HepG2 (cell line): ENCODE measurements around the gene ESYT1. TPM values are rescaled to one million over a fixed set of nuclear protein-coding genes. Genes with fewer than 3 reads are reported as not detected.
A peak's percentile ranks its signal among the peaks of the same experiment; 100 is the strongest.

ENCODE experiments used
- CEBPB ChIP-seq: IDR thresholded peaks from 2 replicates; pipeline ENCODE4 v1.6.1; 2011; ENCODE audit warnings: low read depth, low read length, improper control_type of control experiment, borderline replicate concordance
- GABPB1 ChIP-seq: IDR thresholded peaks from 2 replicates; pipeline ENCODE4 v1.6.1; 2016; ENCODE audit warnings: mild to moderate bottlenecking, missing genetic modification reagents, moderate library complexity, missing compliant biosample characterization
- HMGXB4 ChIP-seq, 2 experiments: sonication (generic) in 1 of 2; formaldehyde crosslinking in 1 of 2; IDR thresholded peaks; 2 replicates each; pipeline versions ENCODE4 v1.4.0 to v1.6.1; 2018 to 2020; ENCODE audit warnings: missing genetic modification reagents in 2 of 2, borderline replicate concordance in 1 of 2, low read depth in 1 of 2, mild to moderate bottlenecking in 1 of 2, missing biosample characterization in 1 of 2
- HNF1A ChIP-seq, 2 experiments: sonication (generic) in 1 of 2; formaldehyde crosslinking in 1 of 2; IDR thresholded peaks; 2 replicates each; pipeline versions ENCODE4 v1.4.0 to v1.6.1; 2016 to 2020; ENCODE audit warnings: borderline replicate concordance in 1 of 2, low read depth in 1 of 2, mild to moderate bottlenecking in 1 of 2, missing genetic modification reagents in 1 of 2
- HNRNPLL ChIP-seq: fragments of 200-400 bp; formaldehyde crosslinking; IDR thresholded peaks from 2 replicates; pipeline ENCODE4 v1.6.1; 2017; ENCODE audit warnings: mild to moderate bottlenecking, low read depth, low read length; ENCODE audit not compliant: poor library complexity, severe bottlenecking
- HNRNPUL1 ChIP-seq: fragments of 200-400 bp; formaldehyde crosslinking; IDR thresholded peaks from 2 replicates; pipeline ENCODE4 v1.6.1; 2017; ENCODE audit warnings: low read depth, mild to moderate bottlenecking, low read length, moderate library complexity
- KDM5A ChIP-seq: fragments of 200-600 bp; sonication (generic); IDR thresholded peaks from 2 replicates; pipeline ENCODE4 v1.7.0; 2018; ENCODE audit warnings: antibody characterized with exemption, mild to moderate bottlenecking, low read length, borderline replicate concordance
- LCORL ChIP-seq, 2 experiments: fragments of 450-650 bp in 1 of 2; sonication (generic) in 1 of 2; formaldehyde crosslinking in 1 of 2; IDR thresholded peaks; 2 replicates each; pipeline versions ENCODE4 v1.5.0 to v1.6.1; 2017 to 2020; ENCODE audit warnings: antibody characterized with exemption in 1 of 2, missing genetic modification reagents in 1 of 2
- MBD4 ChIP-seq: IDR thresholded peaks from 2 replicates; pipeline ENCODE4 v1.6.1; 2012; ENCODE audit warnings: low read length, inconsistent platforms, borderline replicate concordance
- MIXL1 ChIP-seq: IDR thresholded peaks from 2 replicates; pipeline ENCODE4 v1.6.1; 2016
- MYNN ChIP-seq: sonication (generic); formaldehyde crosslinking; IDR thresholded peaks from 2 replicates; pipeline ENCODE4 v1.4.0; 2020; ENCODE audit warnings: mild to moderate bottlenecking, low read depth, missing genetic modification reagents
- PATZ1 ChIP-seq: sonication (generic); formaldehyde crosslinking; IDR thresholded peaks from 2 replicates; pipeline ENCODE4 v1.4.0; 2020; ENCODE audit warnings: missing genetic modification reagents
- RARA ChIP-seq: IDR thresholded peaks from 2 replicates; pipeline ENCODE4 v1.6.1; 2016; ENCODE audit warnings: missing genetic modification reagents, missing compliant biosample characterization
- SALL2 ChIP-seq: sonication (generic); formaldehyde crosslinking; IDR thresholded peaks from 2 replicates; pipeline ENCODE4 v1.8.1; 2023; ENCODE audit warnings: mild to moderate bottlenecking, missing genetic modification reagents, inconsistent platforms
- SNRNP70 ChIP-seq: fragments of 200-400 bp; formaldehyde crosslinking; IDR thresholded peaks from 2 replicates; pipeline ENCODE4 v1.6.1; 2017; ENCODE audit warnings: mild to moderate bottlenecking, low read depth, low read length, moderate library complexity
- ZNF432 ChIP-seq: sonication (generic); formaldehyde crosslinking; IDR thresholded peaks from 2 replicates; pipeline ENCODE4 v1.5.0; 2020; ENCODE audit warnings: missing genetic modification reagents, mild to moderate bottlenecking, borderline replicate concordance
- ZNF710 ChIP-seq: sonication (generic); formaldehyde crosslinking; IDR thresholded peaks from 2 replicates; pipeline ENCODE4 v1.5.0; 2020; ENCODE audit warnings: mild to moderate bottlenecking, missing genetic modification reagents, borderline replicate concordance
- polyA plus RNA-seq, 8 experiments: library from polyadenylated mRNA; depleted of rRNA in 3 of 8; stranded (reverse) in 7 of 8; unstranded in 1 of 8; fragments of >200 nt; fragmentation: Illumina TruSeq in 4 of 8; extraction: Trizol in 4 of 8; gene quantifications; 2 replicates each; pipeline versions ENCODE4 v1.2.1 to v1.2.3, GENCODE V29; 2011 to 2016; ENCODE audit warnings: low read depth in 4 of 8, missing spikeins in 1 of 8, mixed read lengths in 1 of 8; ENCODE audit not compliant: insufficient read depth in 1 of 8
- total RNA-seq, 5 experiments: library from RNA; depleted of rRNA; stranded (reverse); fragments of >200 nt; fragmentation: Illumina TruSeq; extraction: Trizol; gene quantifications; 2 replicates each; pipeline ENCODE4 v1.2.3, GENCODE V29; 2016; ENCODE audit warnings: low read depth in 1 of 5

Gene ESYT1
- total and polyA plus RNA-seq, 2 of the 13 experiments (the other 11 are each of a cell fraction or from before 2014, with no cell fraction given) = 66.9 to 71.0 TPM

DNA sequence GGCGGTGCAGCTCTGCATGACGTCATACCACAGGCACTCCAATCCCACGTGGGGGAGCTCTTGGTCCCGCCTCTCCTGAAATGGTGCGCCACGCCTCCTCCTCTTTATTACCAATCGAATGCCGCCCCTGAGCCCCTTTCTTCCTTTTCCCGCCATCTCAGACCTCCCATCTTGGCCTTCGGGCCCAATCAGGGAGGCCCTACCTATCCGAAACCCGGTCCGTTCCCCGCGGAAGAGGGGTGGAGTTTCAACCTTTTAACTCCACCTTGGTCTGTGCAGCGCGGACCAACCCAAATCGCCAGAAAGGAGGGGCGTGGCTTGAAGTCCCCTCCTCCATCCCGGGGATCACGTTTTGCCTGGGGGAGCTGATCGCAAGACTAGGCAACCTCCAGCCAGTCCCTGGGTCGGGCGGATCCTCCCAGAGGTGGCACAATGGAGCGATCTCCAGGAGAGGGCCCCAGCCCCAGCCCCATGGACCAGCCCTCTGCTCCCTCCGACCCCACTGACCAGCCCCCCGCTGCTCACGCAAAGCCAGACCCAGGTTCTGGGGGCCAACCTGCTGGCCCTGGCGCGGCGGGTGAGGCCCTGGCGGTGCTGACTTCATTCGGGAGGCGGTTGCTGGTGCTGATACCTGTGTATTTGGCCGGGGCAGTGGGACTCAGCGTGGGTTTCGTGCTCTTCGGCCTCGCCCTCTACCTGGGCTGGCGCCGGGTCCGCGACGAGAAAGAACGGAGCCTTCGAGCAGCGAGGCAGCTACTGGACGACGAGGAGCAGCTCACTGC lies at the start of gene ESYT1 (continued):
- TF ChIP-seq ZNF710 = no peak
- TF ChIP-seq PATZ1 (CRISPR knock-in tag) = peak; percentile 84
- no peak for TF ChIP-seq CEBPB
- peak in 1 of 2 experiments; percentile 77; a peak in 3 of 4 replicates for TF ChIP-seq HMGXB4 (CRISPR knock-in tag; IDR thresholded peaks at IDR 0.05; ENCODE audit: borderline replicate concordance in 1 of 2, low read depth in 1 of 2)
- TF ChIP-seq ZNF432 (CRISPR knock-in tag) = no peak
- TF ChIP-seq MIXL1 (CRISPR knock-in tag) = no peak
- 0 out of 2 replicates have a peak, but pooled peaks have one; percentile 47 for TF ChIP-seq MYNN
- no peak for TF ChIP-seq HNF1A (IDR thresholded peaks at IDR 0.05; ENCODE audit: low read depth)
- peak; percentile 68; the same call in 1 of the 2 replicates for TF ChIP-seq HNF1A (CRISPR knock-in tag; IDR thresholded peaks at IDR 0.05; ENCODE audit: borderline replicate concordance)
- TF ChIP-seq RARA = peak; percentile 29
- peak; percentile 68 for TF ChIP-seq HNRNPLL
- TF ChIP-seq KDM5A = no peak; the same call in 1 of the 2 replicates
- no peak for TF ChIP-seq HNRNPUL1
- peak; percentile 56; the same call in 1 of the 2 replicates for TF ChIP-seq GABPB1 (CRISPR knock-in tag)
- no peak for TF ChIP-seq SNRNP70
- TF ChIP-seq MBD4 = no peak
- TF ChIP-seq LCORL (IDR thresholded peaks at IDR 0.05) = no peak
- TF ChIP-seq LCORL (CRISPR knock-in tag; IDR thresholded peaks at IDR 0.05) = 0 out of 2 replicates have a peak, but pooled peaks have one; percentile 33
- TF ChIP-seq SALL2 (CRISPR knock-in tag) = peak; percentile 85
